ENCODE results near the gene PRKG1. TPM values are rescaled to one million over a fixed set of nuclear protein-coding genes. Genes with fewer than 3 reads are reported as not detected.

The PRKG1 gene
- total RNA-seq, 4 donors from 2014 or later = 0.63 to 4.3 (median 2.1) TPM

DNA sequence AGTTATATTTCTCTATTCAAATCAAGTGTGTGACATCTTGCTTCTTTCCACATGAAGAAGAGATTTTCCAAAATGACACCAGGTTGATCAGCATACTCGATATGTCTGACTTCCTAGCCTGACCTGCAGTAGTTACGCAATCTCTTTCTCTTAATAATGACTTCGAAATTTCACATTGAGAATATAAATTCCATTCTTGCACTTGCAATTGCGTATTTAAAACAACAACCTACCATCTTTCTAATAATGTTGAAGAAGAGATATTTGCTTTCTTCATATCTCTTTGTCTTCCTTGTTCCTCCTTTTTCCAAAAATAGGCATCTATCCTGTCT, 348.8 kb downstream of the PRKG1 start:
- intact Hi-C loops (cut with DNase I; ENCODE audit: low total_unique reads) = no loop called here
- no peak overlapping the region for H3K4me3 ChIP-seq (ENCODE audit: low read depth, poor library complexity, severe bottlenecking)
- TF ChIP-seq CTCF (IDR thresholded peaks at IDR 0.05) = no peak
- no peak for TF ChIP-seq POLR2A (IDR thresholded peaks at IDR 0.05)
- DNase-seq (ENCODE audit: low spot score in 2 of 2) = no peak
- WGBS, 2 donors = 65 to 75% methylated on average over 4 of the region's 4 CpGs

DNA sequence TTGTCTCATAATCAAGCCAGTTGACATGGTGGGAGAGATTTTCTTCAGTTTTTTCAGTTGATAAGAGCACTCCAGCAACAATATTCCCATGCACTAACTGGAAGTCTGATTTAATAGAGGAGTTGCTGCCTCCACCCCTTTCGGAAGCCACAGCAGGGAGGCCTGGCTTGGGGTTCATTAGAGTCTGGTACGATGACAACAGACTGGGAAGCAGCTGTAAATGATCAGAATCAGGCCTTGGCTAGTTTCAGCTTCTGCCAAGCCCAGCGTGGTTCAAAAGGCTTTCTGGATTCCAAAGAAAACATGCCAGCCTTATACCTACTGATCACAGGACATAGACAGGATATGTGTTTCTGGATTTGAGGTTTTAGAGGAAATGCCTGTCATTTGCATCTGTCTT, 351.1 kb downstream of the PRKG1 start:
- WGBS, 2 donors = 44% methylated on average over 3 of the region's 3 CpGs
- DNase-seq (ENCODE audit: low spot score in 2 of 2) = no peak
- TF ChIP-seq CTCF (IDR thresholded peaks at IDR 0.05) = no peak
- H3K4me3 ChIP-seq (ENCODE audit: low read depth, poor library complexity, severe bottlenecking) = no peak overlapping the region
- intact Hi-C loops (cut with DNase I; ENCODE audit: low total_unique reads) = no loop called here

- no peak for TF ChIP-seq POLR2A (IDR thresholded peaks at IDR 0.05)
- DNase-seq (ENCODE audit: low spot score in 2 of 2) = no peak
- intact Hi-C loops (cut with DNase I; ENCODE audit: low total_unique reads) = no loop called here
- WGBS, 2 donors = 91 to 96% methylated on average over 2 of the region's 2 CpGs
- H3K4me3 ChIP-seq (ENCODE audit: low read depth, poor library complexity, severe bottlenecking) = no peak overlapping the region
These were observed 353.5 kb downstream of the PRKG1 start for GRCh38 chr10:51427758-51428157.

DNA sequence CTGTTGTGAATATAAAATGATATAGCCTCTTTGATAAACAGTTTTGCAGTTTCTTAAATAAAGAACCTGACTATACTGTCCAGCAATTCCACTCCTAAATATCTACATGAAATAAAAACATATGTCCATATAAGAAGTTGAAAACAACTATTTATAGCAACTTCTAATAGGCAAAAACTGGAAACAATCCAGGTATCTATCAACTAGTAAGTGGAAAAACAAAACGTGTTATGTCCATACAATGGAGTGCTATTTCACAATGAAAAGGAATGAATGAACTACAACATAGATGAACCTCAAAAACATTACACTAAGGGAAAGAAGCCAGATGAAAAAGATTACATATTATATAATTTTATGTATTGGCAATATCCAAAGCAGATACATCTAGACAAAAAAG, 356.2 kb downstream of the PRKG1 start:
- WGBS, 2 donors = 33 to 34% methylated on average over 1 of the region's 1 CpG
- TF ChIP-seq POLR2A (IDR thresholded peaks at IDR 0.05) = no peak
- no peak for TF ChIP-seq CTCF (IDR thresholded peaks at IDR 0.05)
- intact Hi-C loops (cut with DNase I; ENCODE audit: low total_unique reads) = no loop called here
- no peak overlapping the region for H3K4me3 ChIP-seq (ENCODE audit: low read depth, poor library complexity, severe bottlenecking)
- DNase-seq (ENCODE audit: low spot score in 2 of 2) = no peak

- no peak overlapping the region for H3K4me3 ChIP-seq (ENCODE audit: low read depth, poor library complexity, severe bottlenecking)
- intact Hi-C loops (cut with DNase I; ENCODE audit: low total_unique reads) = no loop called here
- no peak for DNase-seq (ENCODE audit: low spot score in 2 of 2)
- WGBS, 2 donors = 51 to 59% methylated on average over 4 of the region's 4 CpGs
- no peak for TF ChIP-seq CTCF (IDR thresholded peaks at IDR 0.05)
- TF ChIP-seq POLR2A (IDR thresholded peaks at IDR 0.05) = no peak
These were observed 359.7 kb downstream of the PRKG1 start for GRCh38 chr10:51433949-51434475.

DNA sequence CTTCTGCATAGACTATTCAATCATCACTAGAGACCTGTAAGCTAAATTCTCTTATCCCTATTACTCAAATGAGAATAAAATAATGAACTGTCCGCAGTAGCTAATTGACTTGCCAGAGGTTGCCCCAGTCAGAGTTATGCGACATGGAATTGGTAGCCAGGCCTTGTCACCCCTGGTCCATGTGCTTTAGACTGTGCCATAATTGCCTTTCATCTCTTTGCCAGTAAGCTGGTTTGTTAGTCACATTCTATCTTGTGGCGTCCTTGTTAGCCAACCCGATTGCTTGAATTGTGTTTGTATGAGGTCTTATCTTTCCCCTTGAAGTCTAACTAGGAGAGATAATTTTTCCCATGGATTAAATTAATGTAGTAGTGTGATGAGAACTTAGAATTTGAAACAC, 362.5 kb downstream of the PRKG1 start:
- TF ChIP-seq POLR2A (IDR thresholded peaks at IDR 0.05) = no peak
- no peak for TF ChIP-seq CTCF (IDR thresholded peaks at IDR 0.05)
- intact Hi-C loops (cut with DNase I; ENCODE audit: low total_unique reads) = no loop called here
- 94 to 99% methylated on average over 4 of the region's 4 CpGs for WGBS, 2 donors
- no peak overlapping the region for H3K4me3 ChIP-seq (ENCODE audit: low read depth, poor library complexity, severe bottlenecking)
- no peak for DNase-seq (ENCODE audit: low spot score in 2 of 2)
